KMS-11 (cell line): ENCODE measurements around the gene NEMF.
A peak's percentile ranks its signal among the peaks of the same experiment; 100 is the strongest.

ENCODE experiments used
- H2AFZ ChIP-seq: fragments of 200-600 bp; sonication (generic); 2 replicates; pipeline ENCODE4 v1.6.1; 2016; ENCODE audit warnings: antibody characterized with exemption, mixed run types, low read depth
- H3K27ac ChIP-seq: fragments of 200-600 bp; sonication (generic); 2 replicates; pipeline ENCODE4 v1.6.1; 2016; ENCODE audit warnings: mild to moderate bottlenecking, mixed run types
- H3K27me3 ChIP-seq: fragments of 200-600 bp; sonication (generic); 2 replicates; pipeline ENCODE4 v1.6.1; 2017; ENCODE audit warnings: mild to moderate bottlenecking, low read depth, mixed run types, moderate library complexity; ENCODE audit not compliant: insufficient read depth
- H3K36me3 ChIP-seq: fragments of 200-600 bp; sonication (generic); 2 replicates; pipeline ENCODE4 v1.6.1; 2017; ENCODE audit warnings: mild to moderate bottlenecking, mixed run types; ENCODE audit not compliant: insufficient read depth
- H3K4me1 ChIP-seq: fragments of 200-600 bp; sonication (generic); 2 replicates; pipeline ENCODE4 v1.6.1; 2016; ENCODE audit warnings: mild to moderate bottlenecking, low read depth, mixed run types; ENCODE audit not compliant: poor library complexity, severe bottlenecking
- H3K4me2 ChIP-seq: fragments of 200-600 bp; sonication (generic); 2 replicates; pipeline ENCODE4 v1.7.0; 2016; ENCODE audit warnings: mild to moderate bottlenecking, mixed run types
- H3K4me3 ChIP-seq: fragments of 200-600 bp; sonication (generic); IDR thresholded peaks from 2 replicates; pipeline ENCODE4 v1.6.1; 2017; ENCODE audit warnings: low read depth, low read length, mixed read lengths; ENCODE audit not compliant: insufficient read depth
- H3K79me2 ChIP-seq: fragments of 200-600 bp; sonication (generic); 2 replicates; pipeline ENCODE4 v1.6.1; 2016; ENCODE audit warnings: low read depth, mixed run types; ENCODE audit not compliant: insufficient read depth
- H3K9ac ChIP-seq: fragments of 200-600 bp; sonication (generic); 2 replicates; pipeline ENCODE4 v1.6.1; 2016; ENCODE audit warnings: mild to moderate bottlenecking, mixed run types
- H4K20me1 ChIP-seq: fragments of 200-600 bp; sonication (generic); 2 replicates; pipeline ENCODE4 v1.6.1; 2016; ENCODE audit warnings: mild to moderate bottlenecking, mixed run types; ENCODE audit not compliant: insufficient read depth
- TF ChIP-seq, protein P1 (sequence below): fragments of 200-600 bp; sonication (generic); conservative IDR thresholded peaks from 2 replicates; pipeline ENCODE4 v1.6.1; 2017; ENCODE audit warnings: low read depth, mild to moderate bottlenecking, antibody characterized with exemption, low read length, moderate library complexity, mixed read lengths

NEMF gene

DNA sequence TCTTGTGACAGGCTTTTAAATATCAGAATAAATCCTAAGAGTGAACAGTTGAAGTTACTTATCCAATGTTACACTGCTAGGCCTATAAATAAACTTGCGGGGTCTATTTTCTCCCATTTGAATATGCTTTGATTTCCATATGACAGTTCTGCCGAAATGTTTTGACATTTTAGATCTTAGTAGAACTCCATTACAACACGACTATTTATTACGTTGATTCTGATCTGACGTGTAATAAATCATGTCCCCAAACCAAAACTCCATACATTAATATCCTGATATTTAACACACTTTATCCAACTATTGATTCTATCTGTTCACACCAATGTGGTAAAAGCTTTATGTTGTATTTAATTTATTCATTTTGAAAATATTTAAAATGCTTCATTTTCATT lies 16.1 kb upstream of the NEMF start:
- Histone ChIP-seq H3K4me1 (peaks cover 39% of the 10 kb centered on the region), H3K4me3 (no peak overlapping the region), H2AFZ (peak overlapping the region; percentile 85), H3K36me3 (no peaks in the 10 kb centered on the region), H3K27me3 (no peaks in the 10 kb centered on the region), H4K20me1 (no peaks in the 10 kb centered on the region), H3K9ac (peak overlapping the region; percentile 61; the same call in 1 of the 2 replicates), H3K4me2 (peak overlapping the region; percentile 94), H3K27ac (peak overlapping the region; percentile 76), H3K79me2 (no peaks in the 10 kb centered on the region; the same call in 1 of the 2 replicates)
- TF ChIP-seq, protein P1, sequence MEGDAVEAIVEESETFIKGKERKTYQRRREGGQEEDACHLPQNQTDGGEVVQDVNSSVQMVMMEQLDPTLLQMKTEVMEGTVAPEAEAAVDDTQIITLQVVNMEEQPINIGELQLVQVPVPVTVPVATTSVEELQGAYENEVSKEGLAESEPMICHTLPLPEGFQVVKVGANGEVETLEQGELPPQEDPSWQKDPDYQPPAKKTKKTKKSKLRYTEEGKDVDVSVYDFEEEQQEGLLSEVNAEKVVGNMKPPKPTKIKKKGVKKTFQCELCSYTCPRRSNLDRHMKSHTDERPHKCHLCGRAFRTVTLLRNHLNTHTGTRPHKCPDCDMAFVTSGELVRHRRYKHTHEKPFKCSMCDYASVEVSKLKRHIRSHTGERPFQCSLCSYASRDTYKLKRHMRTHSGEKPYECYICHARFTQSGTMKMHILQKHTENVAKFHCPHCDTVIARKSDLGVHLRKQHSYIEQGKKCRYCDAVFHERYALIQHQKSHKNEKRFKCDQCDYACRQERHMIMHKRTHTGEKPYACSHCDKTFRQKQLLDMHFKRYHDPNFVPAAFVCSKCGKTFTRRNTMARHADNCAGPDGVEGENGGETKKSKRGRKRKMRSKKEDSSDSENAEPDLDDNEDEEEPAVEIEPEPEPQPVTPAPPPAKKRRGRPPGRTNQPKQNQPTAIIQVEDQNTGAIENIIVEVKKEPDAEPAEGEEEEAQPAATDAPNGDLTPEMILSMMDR, result no peak

DNA sequence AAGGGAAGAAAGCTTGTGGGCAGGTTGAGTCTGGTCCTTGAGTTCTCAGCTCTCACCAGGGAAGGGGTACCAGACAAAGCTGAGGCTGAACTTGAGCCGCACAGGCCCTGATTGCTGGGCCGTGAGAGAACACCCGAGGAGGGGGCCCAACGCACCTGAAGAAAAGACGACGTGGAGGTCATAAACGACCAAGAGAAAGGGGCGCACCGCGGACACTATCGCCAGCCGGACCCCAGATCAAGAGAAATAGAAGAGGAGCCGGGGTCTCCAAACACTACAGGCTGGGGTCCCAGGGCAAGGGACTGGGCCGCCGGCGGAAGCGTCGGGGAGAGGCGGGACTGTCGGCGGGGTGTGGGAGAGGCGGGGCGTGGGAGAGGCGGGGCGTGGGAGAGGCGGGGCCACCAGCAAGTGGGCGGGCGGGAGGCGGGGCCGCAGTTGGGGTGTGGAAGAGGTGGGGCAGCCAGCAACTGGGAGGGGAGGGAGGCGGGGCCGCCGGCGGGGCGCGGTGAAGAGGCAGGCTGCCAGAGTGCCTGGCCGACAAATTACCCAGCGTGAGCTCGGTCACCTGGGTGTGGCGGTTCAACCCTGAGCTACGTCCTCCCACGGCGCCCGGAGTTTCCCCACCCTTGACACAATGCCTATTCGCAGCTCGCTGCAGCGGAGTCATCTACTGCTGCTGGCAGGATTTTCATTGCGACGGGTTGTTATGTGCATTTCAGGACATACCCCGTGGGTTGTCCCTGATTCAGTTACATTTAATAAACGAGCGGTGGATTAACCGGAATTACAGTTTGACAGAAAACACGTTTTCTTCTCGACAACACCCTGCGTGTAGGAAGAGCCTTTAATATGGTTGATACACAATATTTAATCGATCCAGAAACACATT lies 15.5 kb upstream of the NEMF start:
- TF ChIP-seq, protein P1, result no peak
- Histone ChIP-seq H2AFZ (peak overlapping the region; percentile 85), H3K4me3 (no peak overlapping the region), H3K27ac (peak overlapping the region; percentile 76), H3K9ac (peak overlapping the region; percentile 61; the same call in 1 of the 2 replicates), H3K36me3 (no peaks in the 10 kb centered on the region), H3K79me2 (no peaks in the 10 kb centered on the region; the same call in 1 of the 2 replicates), H3K4me2 (peak overlapping the region; percentile 94), H3K27me3 (no peaks in the 10 kb centered on the region), H3K4me1 (peaks cover 39% of the 10 kb centered on the region), H4K20me1 (no peaks in the 10 kb centered on the region)

DNA sequence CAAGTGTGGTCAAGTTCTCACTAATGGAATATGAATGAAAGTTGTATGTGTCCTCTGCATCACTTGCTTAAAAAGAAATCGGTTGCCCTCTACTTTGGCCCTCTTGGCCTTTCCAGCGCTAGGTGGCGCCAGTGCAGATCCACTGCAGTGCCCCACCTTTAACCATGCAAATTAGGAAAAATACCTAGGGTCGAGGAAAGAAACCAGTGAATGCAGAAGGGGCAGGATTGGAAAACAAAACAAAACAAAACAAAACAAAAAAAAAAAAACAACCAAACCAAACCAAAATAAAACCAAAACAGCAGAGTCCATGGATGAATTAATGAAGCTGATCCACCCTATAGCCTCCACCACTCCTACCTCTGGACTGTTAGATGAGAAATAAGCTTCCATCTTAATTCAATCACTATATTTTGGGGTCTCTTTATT lies 12.9 kb upstream of the NEMF start:
- Histone ChIP-seq H3K4me1 (peaks cover 45% of the 10 kb centered on the region), H3K4me2 (peak overlapping the region; percentile 39; the same call in 1 of the 2 replicates), H3K4me3 (no peak overlapping the region), H4K20me1 (no peaks in the 10 kb centered on the region), H3K27ac (peak overlapping the region; percentile 15; the same call in 1 of the 2 replicates), H2AFZ (no peak overlapping the region), H3K27me3 (no peaks in the 10 kb centered on the region), H3K9ac (no peak overlapping the region), H3K36me3 (no peaks in the 10 kb centered on the region), H3K79me2 (no peaks in the 10 kb centered on the region; the same call in 1 of the 2 replicates)
- TF ChIP-seq, protein P1, result peak; percentile 92

DNA sequence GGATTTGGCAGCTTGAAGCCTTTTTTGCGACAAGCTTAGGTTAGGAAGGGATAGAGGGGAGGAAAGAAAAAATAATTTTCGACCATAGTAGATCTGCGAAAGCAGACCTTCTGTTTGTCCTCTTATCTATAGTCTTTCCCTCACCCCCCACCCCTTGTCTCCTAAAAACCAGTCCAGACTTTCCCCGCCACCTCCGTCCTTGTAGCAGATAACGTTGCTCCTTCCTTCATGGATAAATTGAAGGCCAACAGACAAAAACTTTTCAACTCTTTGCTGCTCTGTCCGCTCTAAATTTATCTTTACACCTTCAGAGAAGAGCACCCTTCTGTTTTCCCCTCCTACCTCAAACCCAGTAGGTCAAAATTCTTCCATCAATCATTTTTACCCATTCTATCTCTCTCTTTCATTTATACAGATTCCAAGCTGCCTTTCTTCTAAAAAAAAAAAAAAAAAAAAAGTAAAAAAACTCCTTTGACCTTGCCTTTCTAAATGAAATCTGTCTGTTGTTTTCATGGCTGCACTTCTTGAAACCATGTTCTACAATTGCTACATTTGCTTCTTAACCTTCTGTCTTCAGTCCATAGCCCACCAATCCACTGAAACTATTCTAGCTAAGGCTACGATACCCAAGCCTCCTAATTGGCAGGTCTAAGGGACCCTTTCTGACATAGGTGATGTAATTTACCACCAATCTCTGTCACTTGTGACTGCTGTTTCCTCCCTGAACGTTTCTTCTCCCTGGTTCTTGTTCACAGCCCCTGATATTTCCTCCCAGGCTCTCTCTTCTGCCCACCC lies 11.1 kb upstream of the NEMF start:
- Histone ChIP-seq H3K4me2 (peak overlapping the region; percentile 82), H4K20me1 (no peaks in the 10 kb centered on the region), H3K79me2 (no peaks in the 10 kb centered on the region; the same call in 1 of the 2 replicates), H2AFZ (peak overlapping the region; percentile 5; the same call in 1 of the 2 replicates), H3K27ac (peak overlapping the region; percentile 88), H3K4me3 (no peak overlapping the region), H3K36me3 (no peaks in the 10 kb centered on the region), H3K27me3 (no peaks in the 10 kb centered on the region), H3K9ac (peak overlapping the region; percentile 78), H3K4me1 (peaks cover 36% of the 10 kb centered on the region)
- TF ChIP-seq, protein P1, result no peak
